IMR-90 (cell line): ENCODE measurements around the gene THOC2. TPM values are rescaled to one million over a fixed set of nuclear protein-coding genes. Genes with fewer than 3 reads are reported as not detected.

Experiments used
- ATAC-seq: fragments of 200-7000 bp; cut with Tn5 transposase; 2 replicates; pipeline ENCODE4 v1.9.1; 2020; ENCODE audit warnings: low read depth, mild to moderate bottlenecking, moderate library complexity
- BruUV-seq: library from RNA; stranded (reverse); fragments of 400-500 nt; replicated peaks from 2 replicates; lab custom pipeline; 2021; lab: Mats Ljungman, UMichigan
- CTCF ChIA-PET: fragments of 300-600 bp; formaldehyde crosslinking; extraction: SDS; loops from one replicate; lab custom pipeline; 2021; ENCODE audit warnings: antibody characterized with exemption; lab: Yijun Ruan, JAX
- POLR2A ChIA-PET: fragments of 300-600 bp; sonication (Branson Sonifier 250); formaldehyde crosslinking; loops from one replicate; lab custom pipeline; 2022; ENCODE audit warnings: antibody characterized with exemption; ENCODE audit not compliant: unreplicated experiment; lab: Charles Lee
- DNase-seq: peaks from one replicate; pipeline ENCODE4 v3.0.0; 2013
- H2AFZ ChIP-seq: replicated peaks from 2 replicates; pipeline ENCODE3; 2013; ENCODE audit warnings: low read length, mild to moderate bottlenecking; ENCODE audit not compliant: poor library complexity
- H2AK5ac ChIP-seq: 2 replicates; pipeline ENCODE4 v1.6.1; 2013; ENCODE audit warnings: low read depth, low read length, inconsistent platforms
- H2AK9ac ChIP-seq: replicated peaks from 2 replicates; pipeline ENCODE3; 2013; ENCODE audit warnings: mild to moderate bottlenecking, low read depth, low read length, moderate library complexity; ENCODE audit not compliant: poor library complexity
- H2BK120ac ChIP-seq: 2 replicates; pipeline ENCODE4 v1.6.1; 2013; ENCODE audit warnings: low read depth, low read length, inconsistent platforms
- H2BK15ac ChIP-seq: 3 replicates; pipeline ENCODE4 v1.6.1; 2013; ENCODE audit warnings: low read depth, low read length, inconsistent platforms
- H2BK20ac ChIP-seq: 2 replicates; pipeline ENCODE4 v1.6.1; 2013; ENCODE audit warnings: low read depth, mild to moderate bottlenecking, inconsistent platforms, low read length, moderate library complexity
- H2BK5ac ChIP-seq: 2 replicates; pipeline ENCODE4 v1.6.1; 2013; ENCODE audit warnings: mild to moderate bottlenecking, low read depth, low read length, inconsistent platforms; ENCODE audit not compliant: poor library complexity, severe bottlenecking
- H3K14ac ChIP-seq: replicated peaks from 2 replicates; pipeline ENCODE4 v1.6.1; 2013; ENCODE audit warnings: low read depth, low read length, inconsistent platforms
- H3K18ac ChIP-seq: 2 replicates; pipeline ENCODE4 v1.6.1; 2013; ENCODE audit warnings: low read depth, low read length, control low read depth
- H3K23ac ChIP-seq: 2 replicates; pipeline ENCODE4 v1.6.1; 2013; ENCODE audit warnings: low read depth, low read length, inconsistent platforms
- H3K27ac ChIP-seq: 2 replicates; pipeline ENCODE4 v1.5.1; 2013; ENCODE audit warnings: mild to moderate bottlenecking, control low read depth, low read length; ENCODE audit not compliant: insufficient read depth
- H3K27me3 ChIP-seq: 2 replicates; pipeline ENCODE4 v1.6.1; 2013; ENCODE audit warnings: low read length; ENCODE audit not compliant: control insufficient read depth, insufficient read depth
- H3K36me3 ChIP-seq: 2 replicates; pipeline ENCODE4 v1.6.1; 2013; ENCODE audit warnings: low read length, mixed read lengths; ENCODE audit not compliant: control insufficient read depth, insufficient read depth
- H3K4ac ChIP-seq: 2 replicates; pipeline ENCODE4 v1.6.1; 2013; ENCODE audit warnings: low read depth, low read length, inconsistent platforms
- H3K4me1 ChIP-seq: 2 replicates; pipeline ENCODE4 v1.6.1; 2013; ENCODE audit warnings: low read length, mixed read lengths; ENCODE audit not compliant: control insufficient read depth, insufficient read depth
- H3K4me2 ChIP-seq: 2 replicates; pipeline ENCODE4 v1.6.1; 2013; ENCODE audit warnings: low read depth, mild to moderate bottlenecking, control low read depth, low read length, moderate library complexity
- H3K4me3 ChIP-seq: 2 replicates; pipeline ENCODE4 v1.5.1; 2013; ENCODE audit warnings: low read depth, mild to moderate bottlenecking, control low read depth, low read length, moderate library complexity; ENCODE audit not compliant: insufficient read depth
- H3K56ac ChIP-seq: 2 replicates; pipeline ENCODE4 v1.6.1; 2013; ENCODE audit warnings: low read length, inconsistent platforms; ENCODE audit not compliant: insufficient read depth; ENCODE audit errors: extremely low read depth
- H3K79me1 ChIP-seq, 2 experiments: 2 replicates each; pipeline ENCODE4 v1.6.1; 2013; ENCODE audit warnings: low read length in 2 of 2, inconsistent platforms in 1 of 2, low read depth in 1 of 2
- H3K9ac ChIP-seq: 2 replicates; pipeline ENCODE4 v1.6.1; 2013; ENCODE audit warnings: low read depth, low read length, control low read depth
- H3K9me1 ChIP-seq: 2 replicates; pipeline ENCODE4 v1.6.1; 2013; ENCODE audit warnings: low read length, inconsistent platforms; ENCODE audit not compliant: insufficient read depth
- H3K9me3 ChIP-seq: 2 replicates; pipeline ENCODE4 v1.6.1; 2013; ENCODE audit warnings: low read length; ENCODE audit not compliant: control insufficient read depth, insufficient read depth
- H4K20me1 ChIP-seq: 2 replicates; pipeline ENCODE4 v1.6.1; 2013; ENCODE audit warnings: low read length, inconsistent platforms; ENCODE audit not compliant: insufficient read depth
- H4K5ac ChIP-seq: 2 replicates; pipeline ENCODE4 v1.6.1; 2013; ENCODE audit warnings: mild to moderate bottlenecking, low read depth, low read length, control low read depth
- H4K8ac ChIP-seq, 2 experiments: 2 replicates each; pipeline ENCODE4 v1.6.1; 2013; ENCODE audit warnings: low read depth in 2 of 2, low read length in 2 of 2, control low read depth in 1 of 2, inconsistent platforms in 1 of 2
- H4K91ac ChIP-seq: 2 replicates; pipeline ENCODE4 v1.6.1; 2013; ENCODE audit warnings: low read depth, low read length, inconsistent platforms; ENCODE audit not compliant: insufficient read depth
- BHLHE40 ChIP-seq: fragments of 150-350 bp; IDR thresholded peaks from 2 replicates; pipeline ENCODE4 v1.6.1; 2016; ENCODE audit warnings: mild to moderate bottlenecking, low read depth, low read length
- CEBPB ChIP-seq: IDR thresholded peaks from 2 replicates; pipeline ENCODE4 v1.6.1; 2012; ENCODE audit warnings: low read depth, low read length, improper control_type of control experiment
- CHD1 ChIP-seq: IDR thresholded peaks from 2 replicates; pipeline ENCODE4 v1.6.1; 2012; ENCODE audit warnings: low read depth, low read length, improper control_type of control experiment
- ELK1 ChIP-seq: fragments of 150-350 bp; IDR thresholded peaks from 2 replicates; pipeline ENCODE4 v1.6.1; 2016; ENCODE audit warnings: low read depth, mild to moderate bottlenecking, low read length, moderate library complexity, borderline replicate concordance
- FOS ChIP-seq: fragments of 150-350 bp; IDR thresholded peaks from 2 replicates; pipeline ENCODE4 v1.6.1; 2016; ENCODE audit warnings: low read depth, low read length
- MAFK ChIP-seq: IDR thresholded peaks from 2 replicates; pipeline ENCODE4 v1.6.1; 2012; ENCODE audit warnings: low read depth, low read length, improper control_type of control experiment
- MXI1 ChIP-seq: IDR thresholded peaks from 2 replicates; pipeline ENCODE4 v1.6.1; 2012; ENCODE audit warnings: low read depth, mild to moderate bottlenecking, low read length, moderate library complexity, borderline replicate concordance
- POLR2A ChIP-seq: IDR thresholded peaks from 2 replicates; pipeline ENCODE4 v1.6.1; 2012; ENCODE audit warnings: mild to moderate bottlenecking, low read depth, low read length
- RFX5 ChIP-seq: IDR thresholded peaks from 2 replicates; pipeline ENCODE4 v1.8.0; 2012; ENCODE audit warnings: low read depth, mild to moderate bottlenecking, low read length, moderate library complexity
- SMC3 ChIP-seq: fragments of 150-350 bp; IDR thresholded peaks from 2 replicates; pipeline ENCODE4 v1.6.1; 2016; ENCODE audit warnings: low read depth, mild to moderate bottlenecking, antibody characterized with exemption, low read length, moderate library complexity
- USF2 ChIP-seq: fragments of 150-350 bp; IDR thresholded peaks from 2 replicates; pipeline ENCODE4 v1.6.1; 2017; ENCODE audit warnings: mild to moderate bottlenecking, antibody characterized with exemption, low read length, low read depth
- WGBS, 2 experiments: methylation state at CpG; one replicate each; pipeline versions ENCODE4 v1.1.5 to v1.1.7; 2013; ENCODE audit warnings: missing lambda C conversion rate in 2 of 2; ENCODE audit not compliant: insufficient read length in 1 of 2; ENCODE audit errors: extremely low coverage in 2 of 2; 5-methylcytosine and 5-hydroxymethylcytosine counted together
- dilution Hi-C: fragments of 300-500 bp; cut with HindIII; formaldehyde crosslinking; loops from one replicate; pipeline ENCODE4 v1.14.3; 2018; ENCODE audit warnings: low sequenced_read_pairs; ENCODE audit not compliant: unreplicated experiment
- in situ Hi-C: fragments of 300-500 bp; cut with MboI; formaldehyde crosslinking; loops from 3 replicates; pipeline ENCODE4 v1.14.3; 2019; ENCODE audit warnings: low sequenced_read_pairs, inconsistent platforms, mixed read lengths
- intact Hi-C: fragments of 100-400 bp; cut with micrococcal nuclease; formaldehyde crosslinking; loops from 2 replicates; pipeline ENCODE4 v1.10.0; 2022
- polyA plus RNA-seq, 3 experiments: library from polyadenylated mRNA; depleted of rRNA; stranded (reverse); fragments of >200 nt; gene quantifications; 2 replicates each; pipeline ENCODE4 v1.2.3, GENCODE V29; 2012; ENCODE audit warnings: low replicate concordance in 1 of 3
- total RNA-seq: library from RNA; depleted of rRNA; stranded (reverse); fragments of >200 nt; gene quantifications from 2 replicates; pipeline ENCODE4 v1.2.3, GENCODE V29; 2012

Gene THOC2
- total and polyA plus RNA-seq, 2 of the 4 experiments (the other 2 are of a cell fraction), result 42.9 to 58.8 TPM

GRCh38 chrX:123742440-123742839, 9.6 kb upstream of the THOC2 start:
- Histone ChIP-seq H3K27ac (no peak overlapping the region), H4K8ac (no peak overlapping the region), H3K27me3 (no peaks in the 10 kb centered on the region), H3K56ac (no peak overlapping the region), H4K91ac (no peak overlapping the region), H3K4ac (no peak overlapping the region), H2BK120ac (no peak overlapping the region), H2AFZ (no peak overlapping the region), H2BK15ac (no peak overlapping the region), H3K9me3 (no peaks in the 10 kb centered on the region), H3K4me2 (no peak overlapping the region), H3K79me1 (no peaks in the 10 kb centered on the region), H2BK5ac (no peak overlapping the region), H3K9me1 (no peaks in the 10 kb centered on the region), H3K9ac (no peak overlapping the region), H3K23ac (no peak overlapping the region), H3K4me3 (no peak overlapping the region), H3K4me1 (no peaks in the 10 kb centered on the region), H4K20me1 (no peaks in the 10 kb centered on the region), H3K36me3 (no peaks in the 10 kb centered on the region), H2AK5ac (no peak overlapping the region), H2AK9ac (no peak overlapping the region), H3K18ac (no peak overlapping the region), H3K14ac (no peak overlapping the region), H2BK20ac (no peak overlapping the region), H4K5ac (no peak overlapping the region)
- DNase-seq, result no peak
- POLR2A ChIA-PET, result no interaction called here
- no CpG with 5 or more reads among the region's 1 CpG for WGBS, 2 experiments
- CTCF ChIA-PET, result interaction anchor here (0.6 kb wide), 1 partner anchor 35 kb away, joined by 3 read pairs; no protein-coding TSS in a partner anchor
- no TSS peak for BruUV-seq
- dilution Hi-C loops (no loop called here), in situ Hi-C loops (no loop called here), intact Hi-C loops (no loop called here)
- TF ChIP-seq FOS (no peak), USF2 (no peak), MXI1 (no peak), MAFK (no peak), CEBPB (no peak), SMC3 (no peak), BHLHE40 (no peak), POLR2A (no peak), RFX5 (no peak), CHD1 (no peak), ELK1 (no peak)
- ATAC-seq, result no peak
